ENCODE data around the gene SLC22A13.
A peak's percentile ranks its signal among the peaks of the same experiment; 100 is the strongest.
"Not testable (repeated sequence)": the region's sequence is repeated elsewhere in the genome, so short reads cannot be mapped to it uniquely, and the experiment has no call there.

Gene SLC22A13

DNA sequence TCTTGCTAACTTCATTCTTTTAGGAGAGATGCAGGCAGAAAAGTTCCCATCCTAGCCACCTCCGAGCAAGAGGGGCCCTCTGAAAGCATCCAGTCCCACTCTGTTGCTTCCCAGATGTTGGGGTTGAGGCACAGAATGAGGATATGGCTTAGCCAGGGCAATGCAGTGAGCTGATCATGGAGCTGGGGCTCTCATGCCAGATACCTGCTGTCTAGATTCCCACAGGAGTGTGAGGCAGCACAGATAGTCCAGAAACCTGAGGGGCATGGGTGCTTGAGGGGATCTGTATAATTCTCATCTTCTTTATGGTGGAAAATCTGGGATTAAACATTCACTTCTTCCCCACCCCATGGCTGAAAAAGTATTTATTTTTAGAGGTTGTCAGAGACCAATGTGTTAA lies 1.2 kb downstream of the SLC22A13 start:
- no peak for DNase-seq (ENCODE audit: low spot score)

DNA sequence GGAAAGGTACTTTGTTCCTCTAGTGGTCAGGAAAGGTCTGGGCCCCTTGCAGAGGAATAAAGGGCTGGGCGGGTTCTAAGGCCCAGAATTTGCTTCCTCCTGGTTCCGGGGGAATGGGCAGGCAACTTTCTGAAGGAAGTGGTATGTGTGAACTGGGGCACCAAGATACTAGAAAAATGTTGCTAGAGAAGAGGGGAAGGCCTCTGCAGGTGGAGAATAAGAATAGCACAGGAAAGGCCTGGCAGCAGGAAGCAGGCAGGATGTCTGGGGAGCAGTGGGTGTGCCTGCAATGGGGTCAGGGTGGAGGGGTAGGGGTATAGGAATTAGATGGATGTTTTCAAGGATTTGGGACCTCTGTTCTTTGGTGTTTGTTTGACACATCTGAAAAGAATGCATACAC lies 2.0 kb downstream of the SLC22A13 start:
- no peak for DNase-seq (ENCODE audit: low spot score)

DNA sequence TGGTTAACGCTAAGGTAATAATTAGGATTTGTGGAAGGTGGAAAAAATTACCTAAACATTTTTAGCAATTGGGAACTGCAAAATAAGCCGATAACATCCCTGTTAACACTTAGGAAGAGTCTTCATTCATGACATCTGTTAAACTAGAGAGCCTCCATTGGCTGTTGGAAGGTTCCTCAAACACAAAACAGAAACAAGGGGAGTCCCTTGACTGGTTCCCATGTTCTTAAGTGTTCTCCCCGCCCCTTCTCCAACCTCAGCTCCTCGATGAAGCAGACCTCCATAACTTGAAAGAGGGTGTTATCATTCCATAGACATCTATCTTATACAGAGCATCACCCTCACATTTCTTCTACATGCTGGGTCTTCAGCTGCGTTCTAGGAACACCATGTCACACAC lies 2.5 kb downstream of the SLC22A13 start:
- no peak for DNase-seq (ENCODE audit: low spot score)

DNA sequence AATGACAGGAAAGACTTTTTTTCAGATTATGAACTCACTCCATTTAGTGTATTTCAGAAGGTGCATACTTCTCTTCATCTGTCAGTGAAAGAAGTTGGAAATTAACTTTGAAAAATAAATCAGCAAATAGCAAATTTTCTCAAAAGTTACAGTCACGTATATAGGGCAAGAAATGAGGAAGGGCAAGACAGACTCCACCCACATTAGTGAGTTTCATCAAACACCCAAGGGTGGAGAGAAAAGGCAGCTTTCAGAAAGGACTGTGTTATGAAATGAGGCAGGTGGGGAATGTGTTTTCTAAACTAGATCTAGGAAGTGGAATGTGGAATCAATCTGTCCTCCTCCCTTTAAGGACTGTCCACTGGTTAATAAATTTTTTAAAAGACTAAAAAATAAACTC lies 2.9 kb downstream of the SLC22A13 start:
- no peak for DNase-seq (ENCODE audit: low spot score)

DNA sequence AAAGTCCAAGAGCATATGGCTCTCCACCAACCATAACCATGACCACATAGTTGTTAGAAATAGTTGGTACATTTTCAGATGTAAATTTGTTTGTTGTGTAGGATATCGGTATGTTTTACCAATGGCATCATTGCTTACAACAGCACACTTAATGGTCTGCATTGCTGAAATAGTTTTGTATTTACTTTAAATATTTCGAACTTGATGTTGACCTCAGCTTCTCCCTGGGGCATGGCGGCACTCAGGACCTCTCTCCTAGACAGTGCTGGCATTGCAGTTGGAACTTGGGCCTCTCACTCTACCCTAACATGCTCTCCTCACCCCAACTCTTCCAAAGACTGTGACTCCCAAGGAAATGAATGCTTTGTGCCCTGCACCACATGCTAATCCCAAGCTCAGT lies 5.0 kb downstream of the SLC22A13 start:
- DNase-seq (ENCODE audit: low spot score) = no peak

DNA sequence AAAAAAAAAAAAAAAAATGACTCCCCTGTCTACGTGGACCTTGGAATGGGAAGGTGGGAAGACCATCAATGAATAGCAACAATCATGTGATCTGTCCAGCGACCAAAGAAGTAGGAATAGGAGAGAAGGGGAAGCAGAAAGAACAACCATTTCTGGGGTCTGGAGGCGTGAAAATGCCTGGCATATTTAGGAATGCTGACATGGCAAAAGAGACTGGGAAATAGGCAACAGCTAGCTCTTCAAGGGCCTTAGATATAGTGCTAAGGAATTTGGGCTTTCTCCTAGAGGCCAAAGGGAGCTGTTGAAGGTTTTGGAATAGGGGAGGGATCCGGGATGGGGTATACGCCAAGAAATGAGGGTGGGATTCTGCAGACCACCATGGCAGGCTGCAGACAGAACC lies 5.9 kb downstream of the SLC22A13 start:
- DNase-seq (ENCODE audit: low spot score) = no peak

DNA sequence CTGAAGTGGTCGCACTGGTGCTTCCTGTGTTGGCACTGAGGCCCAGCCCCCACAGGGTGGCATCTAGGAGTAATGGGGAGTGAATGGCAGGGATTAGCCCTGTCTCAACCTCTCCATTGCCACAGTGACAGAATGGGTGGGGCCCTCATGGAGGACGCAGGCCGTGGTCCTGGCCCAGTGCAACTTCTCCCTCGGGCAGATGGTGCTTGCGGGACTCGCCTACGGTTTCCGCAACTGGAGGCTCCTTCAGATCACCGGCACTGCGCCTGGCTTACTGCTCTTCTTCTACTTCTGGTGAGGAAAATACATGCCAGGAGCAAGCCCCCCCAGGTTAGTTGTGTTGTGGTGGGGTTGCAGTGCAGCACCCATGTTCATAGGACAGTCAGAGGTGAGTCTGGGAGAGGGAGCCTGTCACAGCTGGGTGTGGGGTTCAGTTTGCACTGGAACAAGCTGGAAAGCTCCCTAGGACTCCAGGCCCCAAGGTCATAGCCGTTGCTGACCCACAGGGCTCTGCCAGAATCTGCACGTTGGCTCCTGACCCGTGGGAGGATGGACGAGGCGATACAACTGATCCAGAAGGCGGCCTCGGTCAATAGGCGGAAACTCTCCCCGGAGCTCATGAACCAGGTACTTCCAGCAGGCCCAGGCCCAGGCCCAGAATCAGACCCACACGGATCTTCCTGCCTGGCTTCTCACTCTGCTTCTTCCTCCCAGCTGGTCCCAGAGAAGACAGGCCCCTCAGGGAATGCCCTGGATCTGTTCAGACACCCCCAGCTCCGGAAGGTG lies 9.4 kb downstream of the SLC22A13 start:
- DNase-seq (ENCODE audit: low spot score) = no peak

DNA sequence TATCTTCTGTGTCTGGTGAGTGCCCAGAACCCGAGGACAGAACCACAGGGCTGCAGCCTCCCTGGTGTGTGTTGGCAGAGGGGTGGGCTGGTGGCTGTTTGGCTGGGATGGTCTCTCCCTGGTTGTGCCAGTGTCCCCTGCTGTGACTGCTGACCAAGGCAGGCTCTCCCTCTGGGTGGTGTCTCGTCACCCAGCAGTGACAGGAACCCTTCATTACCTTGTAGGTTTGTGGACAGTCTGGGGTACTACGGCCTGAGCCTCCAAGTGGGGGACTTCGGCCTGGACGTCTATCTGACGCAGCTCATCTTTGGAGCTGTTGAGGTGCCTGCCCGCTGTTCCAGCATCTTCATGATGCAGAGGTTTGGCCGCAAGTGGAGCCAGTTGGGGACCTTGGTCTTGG lies 10.0 kb downstream of the SLC22A13 start:
- DNase-seq (ENCODE audit: low spot score) = no peak

DNA sequence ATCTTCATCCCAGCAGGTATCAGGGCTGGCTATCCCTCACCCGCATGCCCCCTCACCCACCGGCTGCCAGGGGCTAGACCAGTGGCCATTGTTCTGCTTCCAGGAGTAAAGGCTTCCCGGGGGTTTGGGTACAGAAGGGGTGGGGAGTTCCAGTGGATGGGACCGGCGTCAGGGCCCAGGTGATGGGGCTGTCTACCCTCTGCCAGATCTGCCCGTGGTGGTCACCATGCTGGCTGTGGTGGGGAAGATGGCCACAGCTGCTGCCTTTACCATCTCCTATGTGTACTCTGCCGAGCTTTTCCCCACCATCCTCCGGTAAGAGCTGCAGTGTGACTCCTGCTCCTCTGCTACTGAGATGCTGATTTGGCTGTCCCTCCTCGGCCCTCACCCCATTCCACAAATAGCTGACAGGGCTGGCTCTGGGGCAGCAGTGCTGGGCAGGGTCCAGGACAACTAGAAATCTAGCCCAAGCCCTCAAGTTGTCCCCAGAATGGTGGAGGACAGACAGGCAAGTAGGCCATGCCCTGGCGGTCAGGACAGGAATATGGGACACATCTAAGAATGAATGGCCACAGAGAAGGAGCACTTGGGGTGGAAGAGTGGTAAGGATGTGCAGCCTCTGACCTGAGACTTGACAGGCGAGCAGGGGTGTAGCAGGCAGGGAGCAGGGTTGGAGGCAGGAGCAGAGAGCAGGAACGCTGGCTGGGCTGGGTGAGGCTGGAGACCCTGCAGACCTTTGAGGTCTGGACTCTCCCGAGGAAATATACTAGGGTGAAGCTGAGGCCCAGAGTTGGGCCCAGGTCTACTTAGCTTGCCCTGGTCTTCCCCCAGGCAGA lies 10.7 kb downstream of the SLC22A13 start:
- DNase-seq (ENCODE audit: low spot score) = no peak

DNA sequence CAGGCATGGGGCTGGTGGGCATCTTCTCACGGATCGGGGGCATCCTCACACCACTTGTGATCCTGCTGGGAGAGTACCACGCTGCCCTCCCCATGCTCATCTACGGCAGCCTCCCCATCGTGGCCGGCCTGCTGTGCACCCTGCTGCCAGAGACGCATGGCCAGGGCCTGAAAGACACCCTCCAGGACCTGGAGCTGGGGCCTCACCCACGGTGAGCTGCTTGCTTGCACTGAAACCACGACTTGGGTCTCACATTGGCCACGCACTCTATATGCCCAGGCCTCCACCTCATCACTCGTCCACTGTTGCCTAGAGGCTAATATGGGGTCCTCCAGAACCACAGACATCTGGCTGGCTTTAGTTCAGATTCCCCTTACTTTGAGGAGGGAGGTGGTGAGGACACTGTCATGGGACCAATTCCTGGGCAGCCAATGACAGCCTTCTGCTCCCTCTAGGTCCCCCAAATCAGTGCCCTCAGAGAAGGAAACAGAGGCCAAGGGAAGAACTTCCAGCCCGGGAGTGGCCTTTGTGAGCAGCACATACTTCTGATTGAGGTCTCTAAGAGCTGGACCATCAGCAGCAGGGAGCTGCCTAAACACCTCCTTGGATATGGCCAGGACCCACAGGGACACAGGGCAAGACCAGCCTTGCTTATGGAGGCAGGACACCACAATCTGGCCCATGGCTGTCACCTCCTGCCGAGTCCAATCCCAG lies 11.5 kb downstream of the SLC22A13 start:
- no peak for DNase-seq (ENCODE audit: low spot score)

DNA sequence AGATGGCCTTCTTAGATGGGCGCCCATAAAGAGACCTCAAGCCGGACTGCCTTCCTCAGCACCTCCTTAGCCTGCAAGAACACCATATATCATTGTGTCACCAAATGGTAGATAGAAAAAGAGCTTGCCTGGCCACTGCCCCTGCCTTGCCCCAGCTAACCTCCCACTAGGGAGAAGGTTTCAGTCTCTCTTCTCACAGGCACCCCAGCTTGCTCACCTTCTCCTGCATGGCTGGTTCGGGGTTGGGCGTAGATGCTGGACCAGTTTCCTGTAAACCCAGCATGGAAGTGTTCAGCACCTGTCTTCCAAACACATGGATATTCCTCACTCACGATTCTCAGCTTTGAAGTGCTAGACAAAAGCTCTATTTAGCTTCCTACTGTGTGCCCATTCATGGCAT lies 13.2 kb downstream of the SLC22A13 start:
- no peak for DNase-seq (ENCODE audit: low spot score)

DNA sequence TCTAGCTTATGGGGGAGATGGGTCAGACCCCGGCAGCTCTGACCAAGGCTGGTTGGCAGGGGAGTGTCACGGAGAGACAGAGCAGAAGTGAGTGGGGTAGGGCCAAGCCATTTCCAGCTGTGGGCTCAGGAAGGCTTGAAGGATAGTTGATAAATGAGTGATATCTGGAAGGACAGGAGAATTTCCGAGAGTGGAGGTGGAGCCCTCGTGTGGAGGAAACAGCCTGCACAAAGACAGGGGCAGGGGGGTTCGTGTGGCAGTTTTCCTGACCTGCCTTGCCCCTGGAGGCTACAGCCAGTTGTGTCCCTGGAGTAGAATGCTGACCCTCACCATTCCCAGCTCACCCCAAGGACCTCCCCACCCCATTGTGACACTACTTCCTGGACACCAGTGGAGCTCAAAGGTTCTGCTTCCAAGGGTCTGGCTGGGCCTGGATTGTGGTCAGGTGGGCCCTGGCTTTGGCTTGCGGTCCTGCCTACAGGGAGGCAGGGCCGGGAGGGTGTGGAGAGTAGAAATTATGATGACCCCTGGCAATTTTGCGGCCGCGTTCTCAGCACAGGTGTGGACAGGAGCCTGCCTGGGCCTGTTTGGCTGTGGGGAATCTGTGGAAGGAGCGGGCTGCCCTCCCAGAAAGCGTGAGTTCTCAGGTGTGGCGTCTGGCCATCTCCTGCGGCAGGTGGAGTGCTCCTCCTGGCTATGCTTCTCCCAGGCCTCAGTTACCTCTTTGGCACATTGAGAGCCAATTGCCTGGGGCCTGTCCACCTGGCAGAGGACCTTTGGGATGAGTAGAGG lies 16.5 kb downstream of the SLC22A13 start, which contains the start of gene SLC22A14:
Gene SLC22A14 (plus strand): TSS at position 400 of the 792 bp plus-strand sequence. CDS start 23,733 bp downstream, outside the sequence.
- DNase-seq (ENCODE audit: low spot score) = no peak

DNA sequence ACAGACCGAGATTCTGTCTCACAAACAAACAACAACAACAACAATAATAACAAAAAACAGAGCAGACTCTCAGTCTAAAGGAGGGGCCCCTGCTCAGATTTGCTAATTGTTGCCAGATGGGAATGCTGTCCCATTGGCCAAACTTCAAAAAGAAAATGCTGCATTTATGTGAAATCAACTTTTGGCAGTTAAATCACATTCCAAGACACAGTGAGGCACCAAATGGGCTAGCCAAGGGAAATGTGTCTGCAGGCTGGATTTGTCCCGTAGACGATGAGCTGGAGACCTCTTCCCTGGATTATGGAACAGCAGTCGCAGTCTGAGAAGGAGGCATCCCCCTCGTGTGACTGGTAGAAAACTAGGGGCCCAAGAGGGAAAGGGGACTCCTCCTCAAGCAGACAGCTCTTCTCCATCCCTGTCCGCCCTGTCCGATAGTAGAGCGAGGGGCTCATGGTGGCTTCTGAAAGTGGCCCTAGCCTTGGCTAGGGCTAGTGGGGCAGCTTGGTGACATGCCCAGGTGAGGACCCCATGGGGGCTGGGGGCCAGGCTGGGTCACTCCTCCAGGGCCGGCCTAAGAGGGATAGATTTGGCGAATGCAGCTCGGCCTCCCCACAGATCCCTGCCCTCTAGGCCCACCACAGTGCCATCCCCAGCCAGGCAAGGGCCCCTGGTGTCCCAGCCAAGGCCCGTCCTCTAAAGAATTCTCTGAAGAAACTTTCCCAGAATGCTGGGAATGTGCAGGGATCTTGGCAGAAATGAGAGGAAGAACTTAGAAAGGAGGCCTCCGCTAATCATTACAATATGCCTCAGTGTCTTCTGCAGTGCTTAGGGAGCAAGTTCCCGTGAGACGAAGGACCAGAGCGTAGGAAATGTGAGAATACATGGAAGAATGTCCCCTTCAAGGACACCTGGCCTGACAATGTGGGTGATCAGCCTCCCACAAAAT lies 18.5 kb downstream of the SLC22A13 start:
- no peak for DNase-seq (ENCODE audit: low spot score)

DNA sequence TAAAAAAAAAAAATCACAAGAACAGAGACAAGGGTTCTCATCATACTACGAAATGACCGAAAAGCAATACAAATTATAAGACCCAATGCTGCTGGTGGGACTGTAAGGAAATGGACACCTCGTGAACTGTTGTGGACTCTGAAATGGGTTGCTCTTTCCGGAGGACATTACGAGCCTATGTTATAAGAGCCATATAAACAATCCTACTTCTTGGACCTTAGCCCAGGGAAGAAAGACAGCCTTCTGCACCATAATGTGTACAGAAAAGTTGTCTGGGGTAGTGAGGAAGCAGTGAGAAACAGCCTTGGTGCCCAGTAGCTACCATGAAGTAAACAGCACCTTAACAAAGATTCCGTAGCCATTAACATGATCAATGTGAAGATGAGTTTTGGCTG lies 19.1 kb downstream of the SLC22A13 start:
- no peak for DNase-seq (ENCODE audit: low spot score)

DNA sequence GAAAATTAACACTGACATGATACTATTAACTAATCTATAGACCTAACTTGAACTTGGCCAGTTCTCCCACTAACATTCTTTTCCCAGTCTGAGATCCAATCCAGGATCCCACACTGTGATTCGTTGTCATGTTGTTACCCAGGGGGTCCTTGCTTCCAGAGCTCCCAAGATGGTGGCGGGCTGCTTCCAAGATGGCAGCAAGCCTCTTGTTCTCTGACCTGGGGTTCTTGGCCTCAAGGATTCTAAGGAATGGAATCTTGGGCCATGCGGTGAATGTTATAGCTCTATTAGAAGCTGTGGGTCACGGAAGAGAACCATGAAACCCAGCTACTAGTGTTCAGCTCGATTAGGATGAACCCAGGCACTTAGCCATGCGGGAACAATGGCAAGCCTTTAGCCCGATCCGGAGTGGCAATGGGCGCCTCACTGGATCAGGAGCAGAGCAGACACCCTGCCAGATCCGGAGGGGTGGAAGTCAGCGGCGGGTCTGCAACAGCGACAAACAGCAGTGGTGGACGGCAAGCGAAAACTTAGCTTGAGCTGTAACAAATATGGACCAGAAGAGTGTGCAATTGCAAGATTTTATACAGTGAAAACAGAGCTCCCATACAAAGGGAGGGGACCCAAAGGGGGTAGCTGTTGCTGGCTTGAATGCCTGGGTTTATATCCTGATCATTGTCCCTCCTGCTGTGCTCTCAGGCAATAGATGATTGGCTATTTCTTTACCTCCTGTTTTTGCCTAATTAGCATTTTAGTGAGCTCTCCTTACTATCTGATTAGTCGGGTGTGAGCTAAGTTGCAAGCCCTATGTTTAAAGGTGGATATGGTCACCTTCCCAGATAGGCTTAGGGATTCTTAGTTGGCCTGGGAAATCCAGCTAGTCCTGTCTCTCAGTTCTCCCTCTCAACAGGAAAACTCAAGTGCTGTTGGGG lies 23.9 kb downstream of the SLC22A13 start:
- DNase-seq (ENCODE audit: low spot score) = not testable (repeated sequence)

DNA sequence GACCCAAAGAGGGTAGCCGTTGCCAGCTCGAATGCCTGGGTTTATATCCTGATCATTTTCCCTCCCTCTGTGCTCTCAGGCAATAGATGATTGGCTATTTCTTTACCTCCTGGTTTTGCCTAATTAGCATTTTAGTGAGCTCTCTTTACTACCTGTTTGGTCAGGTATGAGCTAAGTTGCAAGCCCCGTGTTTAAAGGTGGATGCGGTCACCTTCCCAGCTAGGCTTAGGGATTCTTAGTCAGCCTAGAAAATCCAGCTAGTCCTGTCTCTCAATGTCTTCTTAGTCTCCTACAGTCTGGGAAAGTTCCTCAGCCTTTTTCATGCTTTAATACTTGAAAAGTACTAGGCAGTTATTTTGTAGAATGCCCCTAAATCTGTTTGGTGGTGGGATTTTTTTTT lies 31.4 kb downstream of the SLC22A13 start:
- not testable (repeated sequence) for DNase-seq (ENCODE audit: low spot score)

DNA sequence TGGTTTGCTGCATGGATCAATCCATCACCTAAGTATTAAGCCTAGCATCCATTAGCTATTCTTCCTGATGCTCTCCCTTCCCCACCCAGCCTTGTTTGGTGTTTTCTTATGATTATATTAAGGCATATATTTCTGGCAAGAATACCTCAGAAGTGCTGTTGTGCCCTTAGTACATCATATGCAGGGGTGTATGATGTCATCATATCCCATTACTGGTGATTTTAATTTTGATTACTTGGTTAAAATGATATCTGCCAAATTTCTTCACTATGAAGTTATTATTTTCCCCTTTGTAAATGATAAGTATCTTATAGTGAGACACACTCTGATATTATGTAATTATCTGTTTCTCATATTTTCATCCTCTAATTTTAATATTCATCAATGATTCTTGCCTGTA lies 31.9 kb downstream of the SLC22A13 start:
- DNase-seq (ENCODE audit: low spot score) = no peak

DNA sequence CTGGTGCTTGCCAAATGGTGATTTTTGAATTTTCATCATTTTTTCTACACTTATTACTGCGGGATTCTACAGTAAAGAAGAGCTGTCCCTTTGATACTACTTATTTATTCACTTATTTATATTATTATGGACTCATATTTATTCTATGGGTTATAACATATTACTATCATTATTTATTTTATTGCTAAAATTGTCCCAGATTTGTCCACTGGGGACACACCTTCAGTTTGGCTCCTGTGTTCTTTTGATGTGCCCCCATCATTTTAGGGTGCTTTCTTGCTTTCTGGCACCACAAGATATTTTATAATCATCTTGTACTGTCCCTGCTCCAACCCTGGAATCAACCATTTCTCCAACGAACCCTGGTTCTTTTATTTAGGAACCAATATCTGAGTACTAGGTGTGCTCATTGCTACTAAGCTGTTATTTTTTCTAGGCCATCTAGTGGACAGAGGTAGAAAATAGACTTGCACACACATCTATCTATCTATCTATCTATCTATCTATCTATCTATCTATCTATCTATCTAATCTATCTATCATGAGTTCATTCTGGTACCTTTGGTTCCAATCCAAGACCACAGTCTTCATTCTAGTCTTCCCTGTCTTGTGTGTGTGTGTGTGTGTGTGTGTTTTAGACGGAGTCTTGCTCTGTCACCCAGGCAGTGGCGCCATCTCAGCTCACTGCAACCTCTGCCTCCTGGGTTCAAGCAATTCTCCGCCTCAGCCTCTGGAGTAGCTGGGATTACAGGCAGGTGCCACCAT lies 32.5 kb downstream of the SLC22A13 start:
- DNase-seq (ENCODE audit: low spot score) = peak; percentile 34

DNA sequence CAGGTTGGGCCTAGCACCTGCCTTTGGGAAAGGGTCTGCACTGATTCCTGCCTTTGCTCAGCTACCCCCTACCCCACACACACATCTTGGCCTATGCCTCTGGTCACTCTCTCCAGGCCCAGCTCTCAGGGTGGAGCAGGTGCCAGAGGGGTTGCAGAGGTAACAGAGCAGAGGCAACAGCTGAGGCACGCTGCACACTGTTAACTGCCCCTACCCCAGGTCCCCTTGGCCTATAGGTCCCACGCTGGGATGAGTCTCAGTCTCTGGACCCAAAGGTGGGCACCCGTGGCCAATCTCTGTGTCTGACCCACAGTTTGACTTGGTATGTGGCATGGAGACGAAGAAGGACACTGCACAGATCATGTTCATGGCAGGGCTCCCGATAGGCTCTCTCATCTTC lies 41.3 kb downstream of the SLC22A13 start:
- no peak for DNase-seq (ENCODE audit: low spot score)
